HEK293 (cell line): ENCODE data around the gene MTFR1L.

Experiments
- PRDM2 ChIP-seq: fragments of 450-650 bp; formaldehyde crosslinking; IDR thresholded peaks from 2 replicates; pipeline ENCODE4 v1.5.1; 2016; ENCODE audit warnings: missing biosample characterization, missing genetic modification characterization, borderline replicate concordance
- PRDM6 ChIP-seq: fragments of 450-650 bp; formaldehyde crosslinking; IDR thresholded peaks from 2 replicates; pipeline ENCODE4 v1.5.1; 2017; ENCODE audit warnings: missing biosample characterization, missing genetic modification characterization

MTFR1L gene

GRCh38 chr1:25881266-25881665 lies 61.5 kb downstream of the MTFR1L start (continued):
- TF ChIP-seq PRDM6 (tag by site-specific recombination) (no peak), PRDM2 (tag by site-specific recombination) (no peak)
